ENCODE measurements around the gene SRPRA.

Gene SRPRA

DNA sequence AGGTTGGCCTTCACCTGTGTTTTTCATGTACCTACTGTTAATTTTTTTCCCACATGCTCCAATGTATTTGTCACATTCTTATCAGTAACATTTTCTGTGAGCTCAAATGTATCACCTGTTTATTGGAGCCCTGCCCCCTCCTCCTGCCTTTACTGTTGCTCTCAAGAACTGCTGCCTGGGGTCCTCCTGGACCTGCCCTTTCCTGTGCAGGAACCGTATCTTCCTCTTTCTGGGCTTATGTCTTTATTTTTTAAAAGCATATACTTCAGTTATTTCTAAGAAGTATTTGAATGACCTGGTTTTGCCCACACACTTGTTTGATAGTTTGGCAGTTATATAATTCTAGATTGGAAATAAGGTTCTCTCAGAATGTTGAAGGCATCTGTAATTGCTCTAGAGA is 51.2 kb downstream of the SRPRA start:
- Histone ChIP-seq H3K27me3 (no peaks in the 10 kb centered on the region), H3K4me1 (peaks cover 6% of the 10 kb centered on the region)
- no peak for DNase-seq

DNA sequence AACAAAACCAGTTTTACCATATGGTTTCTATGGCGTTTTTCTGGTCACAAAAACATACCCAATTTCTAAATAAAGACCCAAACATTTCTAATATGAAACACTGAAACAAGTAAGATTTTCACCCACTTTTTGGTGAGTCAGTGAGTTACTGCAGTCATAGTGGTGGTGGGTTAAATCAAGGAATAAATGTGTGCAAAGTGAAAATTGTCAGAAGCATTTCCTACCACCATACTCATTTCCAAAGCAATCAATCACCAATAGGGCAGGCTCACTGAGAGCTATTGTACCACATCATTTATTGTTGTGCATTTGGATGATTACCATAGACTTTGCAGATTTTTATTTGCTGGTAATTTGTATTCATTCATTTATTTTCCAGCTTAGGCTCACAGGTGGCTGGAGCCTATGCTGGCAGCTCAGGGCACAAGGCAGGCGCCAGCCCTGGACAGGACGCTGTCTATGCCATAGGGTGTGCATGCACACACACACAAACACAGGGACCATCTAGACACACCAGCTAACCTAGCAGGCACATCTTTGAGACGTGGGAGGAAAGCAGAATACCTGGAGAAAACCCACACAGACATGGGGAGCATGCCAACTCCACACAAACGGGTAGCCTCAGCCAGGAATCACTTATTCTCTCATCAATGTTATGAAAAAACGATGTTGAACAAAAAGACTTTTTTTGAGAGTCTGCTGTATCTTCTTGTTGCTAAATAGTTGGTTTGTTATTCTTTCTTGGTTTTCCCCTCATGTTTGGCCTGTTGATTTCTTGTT is 52.0 kb downstream of the SRPRA start:
- TF ChIP-seq, protein P1, sequence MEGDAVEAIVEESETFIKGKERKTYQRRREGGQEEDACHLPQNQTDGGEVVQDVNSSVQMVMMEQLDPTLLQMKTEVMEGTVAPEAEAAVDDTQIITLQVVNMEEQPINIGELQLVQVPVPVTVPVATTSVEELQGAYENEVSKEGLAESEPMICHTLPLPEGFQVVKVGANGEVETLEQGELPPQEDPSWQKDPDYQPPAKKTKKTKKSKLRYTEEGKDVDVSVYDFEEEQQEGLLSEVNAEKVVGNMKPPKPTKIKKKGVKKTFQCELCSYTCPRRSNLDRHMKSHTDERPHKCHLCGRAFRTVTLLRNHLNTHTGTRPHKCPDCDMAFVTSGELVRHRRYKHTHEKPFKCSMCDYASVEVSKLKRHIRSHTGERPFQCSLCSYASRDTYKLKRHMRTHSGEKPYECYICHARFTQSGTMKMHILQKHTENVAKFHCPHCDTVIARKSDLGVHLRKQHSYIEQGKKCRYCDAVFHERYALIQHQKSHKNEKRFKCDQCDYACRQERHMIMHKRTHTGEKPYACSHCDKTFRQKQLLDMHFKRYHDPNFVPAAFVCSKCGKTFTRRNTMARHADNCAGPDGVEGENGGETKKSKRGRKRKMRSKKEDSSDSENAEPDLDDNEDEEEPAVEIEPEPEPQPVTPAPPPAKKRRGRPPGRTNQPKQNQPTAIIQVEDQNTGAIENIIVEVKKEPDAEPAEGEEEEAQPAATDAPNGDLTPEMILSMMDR (IDR thresholded peaks at IDR 0.05; ENCODE audit: low read depth, low read length), result no peak
- Histone ChIP-seq H3K9me3 (no peaks in the 10 kb centered on the region), H3K27me3 (no peaks in the 10 kb centered on the region), H3K4me3 (ENCODE audit: low read depth, low read length) (no peak overlapping the region), H3K36me3 (no peaks in the 10 kb centered on the region; the same call in 1 of the 2 replicates), H3K4me1 (peaks cover 6% of the 10 kb centered on the region)
- DNase-seq, result no peak

More for the DNA sequence above, 51.2 kb downstream of the SRPRA start:
- Histone ChIP-seq H3K36me3 (no peaks in the 10 kb centered on the region; the same call in 1 of the 2 replicates), H3K4me3 (ENCODE audit: low read depth, low read length) (no peak overlapping the region), H3K9me3 (no peaks in the 10 kb centered on the region)
- TF ChIP-seq, protein P1 (IDR thresholded peaks at IDR 0.05; ENCODE audit: low read depth, low read length), result no peak

DNA sequence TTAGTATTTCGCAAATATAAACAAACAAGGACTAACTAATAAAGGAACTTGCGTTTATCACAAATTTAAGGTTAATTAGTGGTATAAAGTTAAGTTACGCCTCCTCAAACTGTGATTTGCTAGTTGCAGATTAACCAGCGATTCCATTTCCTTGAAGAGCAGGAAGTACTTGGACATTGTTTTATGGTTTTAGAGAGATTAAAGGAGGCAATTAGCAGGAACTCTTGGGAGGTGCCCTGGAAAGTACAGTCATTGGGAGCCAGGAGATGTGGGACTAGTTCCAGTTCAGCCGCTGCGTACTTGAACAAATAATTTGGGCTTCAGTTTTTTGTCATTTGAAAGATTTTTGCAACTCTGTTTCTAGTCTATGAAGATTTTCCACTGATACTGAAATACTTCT is 53.9 kb downstream of the SRPRA start:
- Histone ChIP-seq H3K4me3 (ENCODE audit: low read depth, low read length) (no peak overlapping the region), H3K9me3 (no peaks in the 10 kb centered on the region), H3K4me1 (peaks cover 6% of the 10 kb centered on the region), H3K27me3 (no peaks in the 10 kb centered on the region), H3K36me3 (peaks cover 2% of the 10 kb centered on the region)
- DNase-seq, result no peak
- TF ChIP-seq, protein P1 (IDR thresholded peaks at IDR 0.05; ENCODE audit: low read depth, low read length), result no peak

DNA sequence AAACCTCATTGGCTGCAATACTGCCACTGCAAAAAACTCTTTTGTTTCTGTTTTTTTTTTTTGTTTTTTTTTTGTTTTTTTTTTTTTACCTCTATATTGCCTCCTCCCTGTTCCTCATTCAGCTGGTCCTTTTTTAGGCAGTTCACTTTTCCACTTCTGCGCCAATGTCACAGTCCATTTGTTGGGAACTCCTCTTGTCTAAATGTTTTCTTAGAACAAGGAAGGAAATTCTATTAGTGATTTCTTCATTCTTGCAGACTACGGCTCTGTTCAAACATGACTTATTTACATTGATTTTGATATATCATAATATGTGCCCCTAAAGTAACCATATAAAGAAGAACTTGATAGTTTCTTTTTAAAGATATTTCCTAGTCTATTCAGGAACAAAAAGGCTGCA is 54.3 kb downstream of the SRPRA start:
- TF ChIP-seq, protein P1 (IDR thresholded peaks at IDR 0.05; ENCODE audit: low read depth, low read length), result no peak
- H3K9me3 ChIP-seq, result no peaks in the 10 kb centered on the region
- no peaks in the 10 kb centered on the region for H3K27me3 ChIP-seq
- peaks cover 6% of the 10 kb centered on the region for H3K36me3 ChIP-seq
- no peak overlapping the region for H3K4me3 ChIP-seq (ENCODE audit: low read depth, low read length)
- DNase-seq, result no peak
- peaks cover 6% of the 10 kb centered on the region for H3K4me1 ChIP-seq

Measured in BE2C (cell line).